Muscle of leg (tissue), 11 donors: ENCODE results near the gene LIN37. TPM values are rescaled to one million over a fixed set of nuclear protein-coding genes. Genes with fewer than 3 reads are reported as not detected.

Source experiments
- DNase-seq: peaks from one replicate; pipeline ENCODE4 v3.0.0; 2013
- H3K27ac ChIP-seq: one replicate; pipeline ENCODE4 v1.5.1; 2013; ENCODE audit warnings: mild to moderate bottlenecking, low read length, control low read depth
- H3K27me3 ChIP-seq: one replicate; pipeline ENCODE4 v1.6.1; 2013; ENCODE audit warnings: low read length; ENCODE audit not compliant: control insufficient read depth, insufficient read depth
- H3K36me3 ChIP-seq: one replicate; pipeline ENCODE4 v1.6.1; 2013; ENCODE audit warnings: low read length; ENCODE audit not compliant: control insufficient read depth, insufficient read depth
- H3K4me1 ChIP-seq: one replicate; pipeline ENCODE4 v1.6.1; 2013; ENCODE audit warnings: low read length; ENCODE audit not compliant: control insufficient read depth, insufficient read depth
- H3K4me3 ChIP-seq: one replicate; pipeline ENCODE4 v1.5.1; 2013; ENCODE audit warnings: low read length, control low read depth
- H3K9me3 ChIP-seq: replicated peaks from 2 replicates; pipeline ENCODE4 v1.6.1; 2013; ENCODE audit warnings: low read depth, low read length; ENCODE audit not compliant: control insufficient read depth
- WGBS: methylation state at CpG from one replicate; pipeline ENCODE4 v1.1.5; 2013; ENCODE audit warnings: missing lambda C conversion rate; ENCODE audit not compliant: insufficient coverage; 5-methylcytosine and 5-hydroxymethylcytosine counted together
- polyA plus RNA-seq, 8 donors: library from polyadenylated mRNA; unstranded; fragments of 120-200 nt; gene quantifications; one replicate each; pipeline versions ENCODE4 v1.2.1 to v1.2.3, GENCODE V29; 2013; ENCODE audit warnings: inconsistent platforms in 1 of 8, low replicate concordance in 1 of 8; ENCODE audit not compliant: insufficient read length in 8 of 8, insufficient read depth in 1 of 8
- total RNA-seq: library from RNA; stranded (reverse); fragments of 120-200 nt; gene quantifications from one replicate; pipeline ENCODE4 v1.2.4, GENCODE V29; 2013

Gene LIN37
- total and polyA plus RNA-seq, 9 donors: 9.2 to 12.8 (median 10.3) TPM

GRCh38 chr19:35775046-35775297 is 26.6 kb downstream of the LIN37 start:
- Histone ChIP-seq H3K27me3 (no peaks in the 10 kb centered on the region), H3K4me3 (peak overlapping the region; percentile 24), H3K9me3 (no peaks in the 10 kb centered on the region), H3K36me3 (peaks cover 18% of the 10 kb centered on the region), H3K27ac (no peak overlapping the region), H3K4me1 (peaks cover 21% of the 10 kb centered on the region)
- WGBS: 31% methylated on average over 9 of the region's 9 CpGs
- no peak for DNase-seq

GRCh38 chr19:35775298-35776101 is 27.1 kb downstream of the LIN37 start, which contains the start of gene ARHGAP33:
ARHGAP33 (plus strand) TSS chr19:35775564; CDS start chr19:35775659, 95 bp downstream.
- WGBS: under 1% methylated on average over 76 of the region's 82 CpGs
- no peak within 1 kb of the TSS for H3K27ac ChIP-seq

GRCh38 chr19:35776102-35776788 is 27.9 kb downstream of the LIN37 start:
- Histone ChIP-seq H3K4me3 (peak overlapping the region; percentile 72), H3K4me1 (peaks cover 21% of the 10 kb centered on the region), H3K9me3 (no peaks in the 10 kb centered on the region), H3K27me3 (no peaks in the 10 kb centered on the region), H3K27ac (no peak overlapping the region), H3K36me3 (peaks cover 26% of the 10 kb centered on the region)
- 16% methylated on average over 8 of the region's 13 CpGs for WGBS
- peak; percentile 33 for DNase-seq

More at GRCh38 chr19:35775298-35776101, 27.1 kb downstream of the LIN37 start, which contains the start of gene ARHGAP33:
- Histone ChIP-seq H3K4me1 (peaks cover 21% of the 10 kb centered on the region), H3K9me3 (no peaks in the 10 kb centered on the region), H3K27me3 (no peaks in the 10 kb centered on the region), H3K36me3 (peaks cover 21% of the 10 kb centered on the region), H3K4me3 (peak within 1 kb of the TSS; percentile 72)
- DNase-seq: peak; percentile 99

GRCh38 chr19:35777086-35777841 is 28.9 kb downstream of the LIN37 start:
- Histone ChIP-seq H3K36me3 (peaks cover 36% of the 10 kb centered on the region), H3K4me3 (no peak overlapping the region), H3K27ac (no peak overlapping the region), H3K27me3 (no peaks in the 10 kb centered on the region), H3K9me3 (no peaks in the 10 kb centered on the region), H3K4me1 (peaks cover 21% of the 10 kb centered on the region)
- DNase-seq: peak; percentile 46
- 26% methylated on average over 12 of the region's 19 CpGs for WGBS

- 93% methylated on average over 4 of the region's 7 CpGs for WGBS
- DNase-seq: no peak
- Histone ChIP-seq H3K27ac (no peak overlapping the region), H3K9me3 (no peaks in the 10 kb centered on the region), H3K4me1 (peaks cover 21% of the 10 kb centered on the region), H3K4me3 (no peak overlapping the region), H3K36me3 (peaks cover 42% of the 10 kb centered on the region), H3K27me3 (no peaks in the 10 kb centered on the region)
Observed at GRCh38 chr19:35777961-35778360, 29.6 kb downstream of the LIN37 start.

GRCh38 chr19:35779033-35779432 is 30.7 kb downstream of the LIN37 start:
- Histone ChIP-seq H3K27me3 (no peaks in the 10 kb centered on the region), H3K9me3 (no peaks in the 10 kb centered on the region), H3K36me3 (peaks cover 43% of the 10 kb centered on the region), H3K27ac (no peak overlapping the region), H3K4me3 (no peak overlapping the region), H3K4me1 (peaks cover 21% of the 10 kb centered on the region)
- 87% methylated on average over 8 of the region's 8 CpGs for WGBS
- DNase-seq: no peak

- WGBS: 89% methylated on average over 7 of the region's 16 CpGs
Observed at GRCh38 chr19:35780058-35780457, 31.7 kb downstream of the LIN37 start.

GRCh38 chr19:35780717-35781116 is 32.3 kb downstream of the LIN37 start:
- Histone ChIP-seq H3K27ac (no peak overlapping the region), H3K4me3 (no peak overlapping the region), H3K36me3 (peaks cover 49% of the 10 kb centered on the region), H3K27me3 (no peaks in the 10 kb centered on the region), H3K4me1 (peaks cover 12% of the 10 kb centered on the region), H3K9me3 (no peaks in the 10 kb centered on the region)
- no peak for DNase-seq
- 94% methylated on average over 15 of the region's 20 CpGs for WGBS

More at GRCh38 chr19:35780058-35780457, 31.7 kb downstream of the LIN37 start:
- H3K4me1 ChIP-seq: peaks cover 13% of the 10 kb centered on the region
- H3K36me3 ChIP-seq: peaks cover 46% of the 10 kb centered on the region
- H3K27ac ChIP-seq: no peak overlapping the region
- DNase-seq: no peak
- no peaks in the 10 kb centered on the region for H3K27me3 ChIP-seq
- no peaks in the 10 kb centered on the region for H3K9me3 ChIP-seq
- H3K4me3 ChIP-seq: no peak overlapping the region

- Histone ChIP-seq H3K36me3 (peaks cover 49% of the 10 kb centered on the region), H3K27me3 (no peaks in the 10 kb centered on the region), H3K4me1 (peaks cover 6% of the 10 kb centered on the region), H3K4me3 (no peak overlapping the region), H3K27ac (no peak overlapping the region), H3K9me3 (no peaks in the 10 kb centered on the region)
- DNase-seq: no peak
- WGBS: 58% methylated on average over 8 of the region's 9 CpGs
Observed at GRCh38 chr19:35781650-35782049, 33.3 kb downstream of the LIN37 start.

- no peaks in the 10 kb centered on the region for H3K4me1 ChIP-seq
- DNase-seq: no peak
- no peaks in the 10 kb centered on the region for H3K27me3 ChIP-seq
- H3K4me3 ChIP-seq: no peak overlapping the region
- H3K9me3 ChIP-seq: no peaks in the 10 kb centered on the region
- no peak overlapping the region for H3K27ac ChIP-seq
- peaks cover 48% of the 10 kb centered on the region for H3K36me3 ChIP-seq
- 98% methylated on average over 8 of the region's 12 CpGs for WGBS
Observed at GRCh38 chr19:35782589-35782988, 34.2 kb downstream of the LIN37 start.
